SK-N-SH (cell line): ENCODE data around the gene CMYA5. TPM values are rescaled to one million over a fixed set of nuclear protein-coding genes. Genes with fewer than 3 reads are reported as not detected.

Source experiments
- CTCF ChIA-PET: fragments of 300-600, 350-600 bp; formaldehyde crosslinking; extraction: SDS; loops from one replicate; lab custom pipeline; 2021; lab: Yijun Ruan, JAX
- POLR2A ChIA-PET: fragments of 350-600 bp; sonication (Branson Sonifier 250); formaldehyde crosslinking; extraction: SDS; loops from one replicate; lab custom pipeline; 2020; ENCODE audit warnings: antibody characterized with exemption, inconsistent platforms; lab: Yijun Ruan, JAX
- DNase-seq: peaks from one replicate; pipeline ENCODE4 v3.0.0; 2012
- H2AFZ ChIP-seq: fragments of 200-600 bp; sonication (generic); 2 replicates; pipeline ENCODE4 v1.8.1; 2016; ENCODE audit warnings: antibody characterized with exemption, mild to moderate bottlenecking, low read depth
- H3F3A ChIP-seq: fragments of 200-600 bp; sonication (generic); replicated peaks from 2 replicates; pipeline ENCODE3; 2016; ENCODE audit warnings: antibody characterized with exemption, mild to moderate bottlenecking; ENCODE audit not compliant: insufficient read depth
- H3K27ac ChIP-seq, 2 experiments: fragments of 200-500 bp in 1 of 2; fragments of 200-600 bp in 1 of 2; sonication (Bioruptor generic) in 1 of 2; sonication (generic), shearing (Covaris generic) in 1 of 2; 2 replicates each; pipeline versions ENCODE4 v1.5.1 to v1.6.1; 2014 to 2016; ENCODE audit warnings: low read depth in 2 of 2, inconsistent platforms in 1 of 2, low read length in 1 of 2, mild to moderate bottlenecking in 1 of 2, mixed read lengths in 1 of 2
- H3K27me3 ChIP-seq: fragments of 200-600 bp; sonication (generic), shearing (Covaris generic); 2 replicates; pipeline ENCODE4 v1.6.1; 2016; ENCODE audit warnings: mixed run types; ENCODE audit not compliant: insufficient read depth
- H3K36me3 ChIP-seq, 2 experiments: fragments of 200-500 bp in 1 of 2; fragments of 200-600 bp in 1 of 2; sonication (Bioruptor generic) in 1 of 2; sonication (generic) in 1 of 2; replicated peaks in 1 of 2; 2 replicates each; pipeline versions ENCODE3 to v1.5.1; 2014 to 2016; ENCODE audit warnings: low read length in 1 of 2, mild to moderate bottlenecking in 1 of 2; ENCODE audit not compliant: insufficient read depth in 2 of 2, control insufficient read depth in 1 of 2
- H3K4me1 ChIP-seq, 2 experiments: fragments of 200-500 bp in 1 of 2; fragments of 200-600 bp in 1 of 2; sonication (Bioruptor generic) in 1 of 2; sonication (generic), shearing (Covaris generic) in 1 of 2; 2 replicates each; pipeline versions ENCODE4 v1.5.1 to v1.6.1; 2014 to 2016; ENCODE audit warnings: low read depth in 1 of 2, low read length in 1 of 2, mixed run types in 1 of 2; ENCODE audit not compliant: insufficient read depth in 2 of 2, control insufficient read depth in 1 of 2
- H3K4me2 ChIP-seq: fragments of 200-600 bp; sonication (generic), shearing (Covaris generic); 2 replicates; pipeline ENCODE4 v1.6.1; 2017; ENCODE audit warnings: mixed run types
- H3K4me3 ChIP-seq, 2 experiments: fragments of 200-500 bp in 1 of 2; fragments of 200-600 bp in 1 of 2; sonication (Bioruptor generic) in 1 of 2; sonication (generic), shearing (Covaris generic) in 1 of 2; 2 replicates each; pipeline versions ENCODE4 v1.5.1 to v1.8.1; 2014 to 2016; ENCODE audit warnings: low read depth in 2 of 2, inconsistent platforms in 1 of 2, low read length in 1 of 2, mild to moderate bottlenecking in 1 of 2, mixed read lengths in 1 of 2, moderate library complexity in 1 of 2
- H3K79me2 ChIP-seq: fragments of 200-600 bp; sonication (generic); 2 replicates; pipeline ENCODE4 v1.8.1; 2017; ENCODE audit warnings: mild to moderate bottlenecking; ENCODE audit not compliant: insufficient read depth
- H3K9ac ChIP-seq: fragments of 200-600 bp; sonication (generic); 2 replicates; pipeline ENCODE4 v1.6.1; 2017; ENCODE audit warnings: mixed run types
- H3K9me2 ChIP-seq: fragments of 200-600 bp; sonication (generic); 2 replicates; pipeline ENCODE4 v1.6.1; 2017; ENCODE audit warnings: mixed run types
- H3K9me3 ChIP-seq: fragments of 200-600 bp; sonication (generic); 2 replicates; pipeline ENCODE4 v1.6.1; 2017; ENCODE audit warnings: mixed run types, mild to moderate bottlenecking, moderate library complexity
- H4K20me1 ChIP-seq: fragments of 200-600 bp; sonication (generic); 2 replicates; pipeline ENCODE4 v1.6.1; 2017; ENCODE audit warnings: mild to moderate bottlenecking, mixed run types; ENCODE audit not compliant: insufficient read depth
- EP300 ChIP-seq, 2 experiments: IDR thresholded peaks; 2 replicates each; pipeline versions ENCODE4 v1.4.0 to v1.6.1; 2012; ENCODE audit warnings: borderline replicate concordance in 1 of 2, low read depth in 1 of 2, low read length in 1 of 2
- FOSL2 ChIP-seq: IDR thresholded peaks from 2 replicates; pipeline ENCODE4 v1.4.0; 2012; ENCODE audit warnings: low read depth, mild to moderate bottlenecking, moderate library complexity, borderline replicate concordance
- TEAD4 ChIP-seq: IDR thresholded peaks from 2 replicates; pipeline ENCODE4 v1.4.0; 2012; ENCODE audit warnings: mild to moderate bottlenecking, borderline replicate concordance; ENCODE audit not compliant: insufficient read depth
- WGBS: methylation state at CpG from one replicate; pipeline ENCODE4 v1.1.6; 2017; ENCODE audit warnings: low lambda C conversion rate; 5-methylcytosine and 5-hydroxymethylcytosine counted together
- polyA plus RNA-seq, 3 experiments: library from polyadenylated mRNA; depleted of rRNA; stranded (reverse); fragments of >200 nt; gene quantifications; 2 replicates each; pipeline ENCODE4 v1.2.3, GENCODE V29; 2012
- TF ChIP-seq, protein P1 (sequence below): IDR thresholded peaks from 2 replicates; pipeline ENCODE4 v1.6.1; 2012; ENCODE audit warnings: mild to moderate bottlenecking, low read depth, low read length, moderate library complexity
- TF ChIP-seq, protein P2 (sequence below): fragments of 200-600 bp; sonication (generic); IDR thresholded peaks from 2 replicates; pipeline ENCODE4 v1.6.1; 2017; ENCODE audit warnings: antibody characterized with exemption, mild to moderate bottlenecking, moderate library complexity
- TF ChIP-seq, protein P3 (sequence below): IDR thresholded peaks from 2 replicates; pipeline ENCODE4 v1.4.0; 2012; ENCODE audit warnings: low read depth
- TF ChIP-seq, protein P4 (sequence below): IDR thresholded peaks from 2 replicates; pipeline ENCODE4 v1.4.0; 2012; ENCODE audit warnings: low read depth, borderline replicate concordance

The CMYA5 gene
- polyA plus RNA-seq, 1 of the 3 experiments (the other 2 are of a cell fraction), result 0.12 TPM

DNA sequence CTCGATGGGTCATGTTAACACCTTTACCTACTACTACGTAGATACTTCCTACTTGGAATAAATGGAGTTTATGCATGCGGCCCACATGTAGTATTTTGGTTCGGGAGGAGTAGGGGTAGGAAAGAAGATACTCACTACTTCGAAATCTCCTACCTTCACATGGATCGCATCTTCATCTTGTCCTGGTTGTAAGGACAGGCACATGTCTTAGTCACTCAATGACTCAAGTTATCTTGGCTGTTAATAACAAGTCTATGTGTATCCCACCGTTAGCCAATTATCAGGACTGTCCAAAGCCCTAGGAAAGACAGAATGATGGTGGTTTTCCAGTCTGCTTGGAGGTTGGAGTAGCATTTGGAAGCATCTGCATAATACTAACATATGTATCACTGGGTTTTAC lies 24.1 kb downstream of the CMYA5 start (continued):
- TF ChIP-seq, protein P1, sequence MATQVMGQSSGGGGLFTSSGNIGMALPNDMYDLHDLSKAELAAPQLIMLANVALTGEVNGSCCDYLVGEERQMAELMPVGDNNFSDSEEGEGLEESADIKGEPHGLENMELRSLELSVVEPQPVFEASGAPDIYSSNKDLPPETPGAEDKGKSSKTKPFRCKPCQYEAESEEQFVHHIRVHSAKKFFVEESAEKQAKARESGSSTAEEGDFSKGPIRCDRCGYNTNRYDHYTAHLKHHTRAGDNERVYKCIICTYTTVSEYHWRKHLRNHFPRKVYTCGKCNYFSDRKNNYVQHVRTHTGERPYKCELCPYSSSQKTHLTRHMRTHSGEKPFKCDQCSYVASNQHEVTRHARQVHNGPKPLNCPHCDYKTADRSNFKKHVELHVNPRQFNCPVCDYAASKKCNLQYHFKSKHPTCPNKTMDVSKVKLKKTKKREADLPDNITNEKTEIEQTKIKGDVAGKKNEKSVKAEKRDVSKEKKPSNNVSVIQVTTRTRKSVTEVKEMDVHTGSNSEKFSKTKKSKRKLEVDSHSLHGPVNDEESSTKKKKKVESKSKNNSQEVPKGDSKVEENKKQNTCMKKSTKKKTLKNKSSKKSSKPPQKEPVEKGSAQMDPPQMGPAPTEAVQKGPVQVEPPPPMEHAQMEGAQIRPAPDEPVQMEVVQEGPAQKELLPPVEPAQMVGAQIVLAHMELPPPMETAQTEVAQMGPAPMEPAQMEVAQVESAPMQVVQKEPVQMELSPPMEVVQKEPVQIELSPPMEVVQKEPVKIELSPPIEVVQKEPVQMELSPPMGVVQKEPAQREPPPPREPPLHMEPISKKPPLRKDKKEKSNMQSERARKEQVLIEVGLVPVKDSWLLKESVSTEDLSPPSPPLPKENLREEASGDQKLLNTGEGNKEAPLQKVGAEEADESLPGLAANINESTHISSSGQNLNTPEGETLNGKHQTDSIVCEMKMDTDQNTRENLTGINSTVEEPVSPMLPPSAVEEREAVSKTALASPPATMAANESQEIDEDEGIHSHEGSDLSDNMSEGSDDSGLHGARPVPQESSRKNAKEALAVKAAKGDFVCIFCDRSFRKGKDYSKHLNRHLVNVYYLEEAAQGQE, result no peak
- no peak for TF ChIP-seq EP300 (IDR thresholded peaks at IDR 0.05; ENCODE audit: borderline replicate concordance in 1 of 2, low read depth in 1 of 2, low read length in 1 of 2)
- TF ChIP-seq, protein P2, sequence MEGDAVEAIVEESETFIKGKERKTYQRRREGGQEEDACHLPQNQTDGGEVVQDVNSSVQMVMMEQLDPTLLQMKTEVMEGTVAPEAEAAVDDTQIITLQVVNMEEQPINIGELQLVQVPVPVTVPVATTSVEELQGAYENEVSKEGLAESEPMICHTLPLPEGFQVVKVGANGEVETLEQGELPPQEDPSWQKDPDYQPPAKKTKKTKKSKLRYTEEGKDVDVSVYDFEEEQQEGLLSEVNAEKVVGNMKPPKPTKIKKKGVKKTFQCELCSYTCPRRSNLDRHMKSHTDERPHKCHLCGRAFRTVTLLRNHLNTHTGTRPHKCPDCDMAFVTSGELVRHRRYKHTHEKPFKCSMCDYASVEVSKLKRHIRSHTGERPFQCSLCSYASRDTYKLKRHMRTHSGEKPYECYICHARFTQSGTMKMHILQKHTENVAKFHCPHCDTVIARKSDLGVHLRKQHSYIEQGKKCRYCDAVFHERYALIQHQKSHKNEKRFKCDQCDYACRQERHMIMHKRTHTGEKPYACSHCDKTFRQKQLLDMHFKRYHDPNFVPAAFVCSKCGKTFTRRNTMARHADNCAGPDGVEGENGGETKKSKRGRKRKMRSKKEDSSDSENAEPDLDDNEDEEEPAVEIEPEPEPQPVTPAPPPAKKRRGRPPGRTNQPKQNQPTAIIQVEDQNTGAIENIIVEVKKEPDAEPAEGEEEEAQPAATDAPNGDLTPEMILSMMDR, result no peak

DNA sequence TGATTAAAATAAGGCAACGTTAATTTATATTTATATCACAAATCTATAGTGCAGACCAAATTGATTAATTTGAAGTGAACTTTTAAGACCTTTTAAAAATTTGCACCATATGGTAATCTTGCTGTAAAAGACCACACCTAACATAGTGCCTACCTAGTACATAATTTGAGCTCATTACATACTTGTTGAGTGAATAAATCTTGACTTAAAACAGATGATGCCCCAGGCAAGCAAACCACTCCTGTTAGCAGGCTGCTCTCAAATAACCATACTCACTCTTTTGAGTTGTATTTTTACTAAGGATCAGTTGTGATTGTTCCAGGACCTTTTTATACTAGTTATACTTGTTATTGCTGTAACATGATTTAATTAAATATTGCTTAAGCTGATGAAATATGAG lies 27.2 kb downstream of the CMYA5 start:
- Histone ChIP-seq H3K27me3 (no peaks in the 10 kb centered on the region), H3K9me2 (no peaks in the 10 kb centered on the region), H3K4me1 (no peaks in the 10 kb centered on the region), H2AFZ (no peak overlapping the region), H3K9me3 (peaks cover 8% of the 10 kb centered on the region; the same call in 1 of the 2 replicates), H4K20me1 (no peaks in the 10 kb centered on the region), H3F3A (no peaks in the 10 kb centered on the region), H3K36me3 (no peaks in the 10 kb centered on the region), H3K4me3 (no peak overlapping the region), H3K79me2 (no peaks in the 10 kb centered on the region), H3K27ac (no peak overlapping the region), H3K4me2 (no peak overlapping the region), H3K9ac (no peak overlapping the region)
- POLR2A ChIA-PET, result no interaction called here
- CTCF ChIA-PET, result interaction anchor here (0.7 to 3.6 kb wide), 6 partner anchors 9 to 141 kb away, joined by 3 to 17 read pairs (median 3); no protein-coding TSS in a partner anchor
- DNase-seq, result no peak
- WGBS, result 19% methylated on average over 1 of the region's 1 CpG
- TF ChIP-seq, protein P3, sequence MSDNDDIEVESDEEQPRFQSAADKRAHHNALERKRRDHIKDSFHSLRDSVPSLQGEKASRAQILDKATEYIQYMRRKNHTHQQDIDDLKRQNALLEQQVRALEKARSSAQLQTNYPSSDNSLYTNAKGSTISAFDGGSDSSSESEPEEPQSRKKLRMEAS, result no peak
- TF ChIP-seq FOSL2 (no peak), TEAD4 (no peak)
- TF ChIP-seq, protein P4, sequence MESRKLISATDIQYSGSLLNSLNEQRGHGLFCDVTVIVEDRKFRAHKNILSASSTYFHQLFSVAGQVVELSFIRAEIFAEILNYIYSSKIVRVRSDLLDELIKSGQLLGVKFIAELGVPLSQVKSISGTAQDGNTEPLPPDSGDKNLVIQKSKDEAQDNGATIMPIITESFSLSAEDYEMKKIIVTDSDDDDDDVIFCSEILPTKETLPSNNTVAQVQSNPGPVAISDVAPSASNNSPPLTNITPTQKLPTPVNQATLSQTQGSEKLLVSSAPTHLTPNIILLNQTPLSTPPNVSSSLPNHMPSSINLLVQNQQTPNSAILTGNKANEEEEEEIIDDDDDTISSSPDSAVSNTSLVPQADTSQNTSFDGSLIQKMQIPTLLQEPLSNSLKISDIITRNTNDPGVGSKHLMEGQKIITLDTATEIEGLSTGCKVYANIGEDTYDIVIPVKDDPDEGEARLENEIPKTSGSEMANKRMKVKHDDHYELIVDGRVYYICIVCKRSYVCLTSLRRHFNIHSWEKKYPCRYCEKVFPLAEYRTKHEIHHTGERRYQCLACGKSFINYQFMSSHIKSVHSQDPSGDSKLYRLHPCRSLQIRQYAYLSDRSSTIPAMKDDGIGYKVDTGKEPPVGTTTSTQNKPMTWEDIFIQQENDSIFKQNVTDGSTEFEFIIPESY, result no peak
